Cardiac septum (tissue), 1 donor: Measurements from ENCODE around the gene FAM168A. TPM values are rescaled to one million over a fixed set of nuclear protein-coding genes. Genes with fewer than 3 reads are reported as not detected.
"Not testable (repeated sequence)": the region's sequence is repeated elsewhere in the genome, so short reads cannot be mapped to it uniquely, and the experiment has no call there.

Source experiments
- DNase-seq: peaks from one replicate; pipeline ENCODE4 v3.0.0-alpha.2; 2020; ENCODE audit warnings: low spot score
- intact Hi-C: fragments of 100-400 bp; cut with DNase I; formaldehyde crosslinking; loops from one replicate; pipeline ENCODE4 v1.14.0; 2022
- total RNA-seq: library from RNA; stranded (reverse); fragmentation: NEBNext Ultra II Directional; extraction: Animal tissue kit (Norgen Biotek cat#: 25700); gene quantifications from one replicate; pipeline ENCODE4 v1.2.1, GENCODE V29; 2021
- donor health status: DM: no; HTN: no; CAD: no.

FAM168A gene
- total RNA-seq, 1 donor from 2014 or later, result 29.5 TPM

DNA sequence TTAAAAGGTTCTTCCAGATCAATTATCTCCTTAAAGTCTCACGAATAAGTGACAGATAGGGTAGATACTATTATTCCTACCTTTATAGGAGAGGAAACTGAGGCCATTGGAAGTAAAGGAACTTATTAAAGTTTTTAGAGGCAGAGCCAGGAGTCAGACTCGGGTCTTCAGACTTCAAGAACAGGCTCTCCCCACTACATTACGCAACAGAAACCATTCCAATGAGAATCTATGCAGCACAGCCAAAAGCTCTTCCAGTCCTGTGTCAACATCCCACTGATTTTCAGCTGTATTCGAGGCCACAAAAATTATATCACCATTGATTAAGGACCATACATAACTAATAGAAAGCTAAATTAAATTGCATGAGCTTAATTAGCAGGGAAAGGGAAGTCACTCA lies 144.3 kb downstream of the FAM168A start:
- no peak for DNase-seq
- intact Hi-C loops, result no loop called here

DNA sequence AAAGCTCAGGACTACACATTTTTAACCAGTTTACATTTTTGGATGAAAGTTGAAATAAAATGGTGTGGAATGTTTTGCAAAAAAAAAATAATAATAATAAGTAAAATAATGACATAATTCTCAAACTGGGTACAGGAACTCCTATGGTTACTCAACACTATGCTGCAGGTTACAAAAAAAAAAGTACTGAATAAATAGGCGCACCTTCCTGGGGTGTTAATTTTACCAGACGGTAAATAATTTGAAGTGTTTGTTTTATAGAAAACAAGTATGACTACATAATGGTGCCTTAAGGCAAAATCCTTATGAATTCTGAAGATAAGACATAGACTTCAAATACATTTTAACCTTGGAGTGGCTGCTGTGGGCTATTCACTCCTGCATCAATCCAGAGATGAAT lies 145.2 kb downstream of the FAM168A start:
- intact Hi-C loops, result no loop called here
- no peak for DNase-seq

DNA sequence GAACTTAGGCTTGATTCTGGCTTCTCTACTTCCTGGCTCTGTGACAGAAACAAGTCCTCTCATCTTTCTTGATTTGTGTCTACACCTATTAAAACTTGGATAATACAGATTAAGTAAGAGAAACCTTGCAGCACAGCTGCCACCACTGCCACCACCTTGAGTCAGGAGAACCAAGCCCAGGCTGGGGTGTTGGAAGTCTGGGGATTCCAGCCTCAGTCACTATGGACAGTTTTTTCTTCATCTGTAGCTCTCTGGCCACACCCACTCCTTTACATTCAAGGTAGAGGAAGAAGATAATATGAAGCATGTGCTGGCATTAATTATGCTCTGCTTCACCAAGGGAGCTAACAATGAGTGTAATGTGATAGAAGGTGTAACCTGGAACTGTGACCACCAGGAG lies 146.0 kb downstream of the FAM168A start:
- DNase-seq, result no peak
- intact Hi-C loops, result no loop called here

DNA sequence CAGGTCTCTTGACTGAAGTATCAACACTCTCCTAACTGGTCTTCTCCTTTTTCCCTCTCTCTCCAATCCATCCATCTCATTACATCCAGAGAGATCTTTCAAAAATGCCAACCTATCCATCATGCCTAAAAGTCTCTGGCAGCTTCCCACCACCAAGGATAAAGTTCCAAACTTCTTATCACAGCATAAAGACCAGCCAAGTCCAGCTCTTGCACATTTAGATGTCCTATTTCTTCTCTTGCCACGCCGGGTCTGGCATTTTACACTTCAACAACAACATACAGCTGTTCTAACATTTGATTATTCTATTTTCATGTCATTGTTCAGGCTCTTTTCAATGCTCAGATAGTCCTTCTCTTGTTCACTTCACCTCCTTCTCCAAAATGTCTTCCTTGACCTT lies 151.1 kb downstream of the FAM168A start:
- intact Hi-C loops, result no loop called here
- no peak for DNase-seq

DNA sequence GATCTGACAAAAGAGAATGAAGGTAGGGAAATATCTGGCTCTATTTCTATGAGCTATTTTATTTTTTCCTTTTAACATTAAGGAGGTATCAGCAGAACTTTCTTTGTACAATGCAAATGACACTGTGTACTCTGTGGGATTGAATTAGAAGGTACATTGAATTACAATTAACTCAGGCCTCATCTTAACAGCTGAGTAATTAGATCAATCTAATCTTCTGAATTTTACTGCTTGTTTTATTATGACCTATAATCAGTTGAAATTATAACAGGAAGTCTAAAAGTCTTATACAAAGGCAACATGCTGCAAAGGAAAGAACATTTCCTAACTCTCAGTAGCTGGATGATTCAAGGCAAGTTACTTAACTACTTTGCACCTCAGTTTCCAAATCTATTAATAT lies 151.9 kb downstream of the FAM168A start:
- DNase-seq, result no peak

DNA sequence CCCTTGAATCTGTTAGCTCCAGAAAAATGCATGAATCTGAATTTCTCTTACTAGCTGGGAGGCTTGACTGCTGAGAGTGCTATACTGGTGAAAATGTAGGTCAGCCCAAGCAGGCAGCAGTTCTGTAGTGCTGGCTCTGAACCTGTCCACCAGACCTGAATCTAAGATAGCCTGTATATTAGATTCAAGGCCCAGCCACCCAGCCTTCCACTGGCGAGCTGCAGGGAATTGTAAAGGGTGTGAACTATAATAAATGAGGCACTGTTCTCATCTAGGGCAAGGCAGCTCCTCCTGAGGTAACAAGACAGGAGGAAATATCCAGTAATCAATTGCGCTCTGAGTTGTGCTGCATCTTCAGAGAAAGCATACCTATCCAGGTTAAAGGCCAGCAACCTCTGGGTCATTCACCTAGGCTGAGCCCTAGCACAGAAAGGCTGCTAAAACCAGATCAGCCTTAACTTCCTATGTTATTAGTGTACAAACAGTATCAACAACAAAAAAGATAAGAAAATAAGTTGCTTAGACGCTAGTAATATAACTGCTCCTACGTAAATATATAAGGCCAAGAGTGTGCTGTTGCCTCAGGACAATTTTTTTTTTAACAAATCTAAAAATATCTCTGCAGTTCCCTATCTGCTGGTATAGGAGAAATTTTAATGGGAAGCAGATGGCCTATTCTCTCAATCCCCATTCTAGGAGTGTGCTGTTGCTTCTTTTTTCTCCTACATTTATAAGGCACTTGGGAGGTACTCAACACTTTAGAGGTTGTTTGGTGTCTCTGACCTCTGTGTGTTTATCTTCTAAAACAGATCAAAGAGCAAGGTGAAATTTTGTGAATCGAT lies 158.7 kb downstream of the FAM168A start:
- intact Hi-C loops, result no loop called here
- DNase-seq, result no peak

More for the DNA sequence above, 151.9 kb downstream of the FAM168A start:
- intact Hi-C loops, result no loop called here

DNA sequence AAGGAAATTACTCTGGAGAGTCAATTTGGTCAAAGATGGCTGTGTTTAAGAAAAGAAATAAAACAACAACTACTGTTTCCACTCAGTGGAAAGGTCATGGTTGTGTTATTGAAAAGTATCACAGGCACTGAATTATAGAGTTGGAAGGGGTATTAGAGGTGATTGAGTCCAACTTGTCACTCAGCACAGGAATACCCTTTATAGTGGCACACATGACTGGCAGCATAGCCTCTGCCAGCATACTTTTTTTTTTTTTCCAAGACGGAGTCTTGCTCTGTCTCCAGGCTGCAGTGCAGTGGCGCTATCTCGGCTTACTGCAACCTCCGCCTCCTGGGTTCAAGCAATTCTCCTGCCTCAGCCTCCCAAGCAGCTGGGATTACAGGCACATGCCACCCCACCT lies 161.1 kb downstream of the FAM168A start:
- intact Hi-C loops, DNase-seq: not testable (repeated sequence)

DNA sequence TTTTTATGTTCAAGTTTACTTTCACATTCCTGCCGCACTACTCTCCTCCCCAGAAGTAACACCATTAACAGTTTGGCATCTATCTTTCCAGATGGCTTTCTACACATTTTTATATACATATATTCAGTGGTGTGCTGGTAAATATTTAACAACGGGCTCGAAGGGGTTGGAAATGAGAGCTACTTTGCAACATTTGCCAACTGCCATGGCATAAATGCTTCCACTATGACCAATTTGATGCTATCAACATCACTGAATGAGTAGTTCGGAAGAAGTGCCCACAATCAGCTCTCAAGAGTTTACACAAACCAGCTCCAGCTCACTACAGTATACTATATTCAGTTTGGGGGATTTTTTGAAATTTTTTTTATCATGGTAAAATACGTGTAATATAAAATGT lies 166.5 kb downstream of the FAM168A start:
- DNase-seq, result no peak
- intact Hi-C loops, result no loop called here

DNA sequence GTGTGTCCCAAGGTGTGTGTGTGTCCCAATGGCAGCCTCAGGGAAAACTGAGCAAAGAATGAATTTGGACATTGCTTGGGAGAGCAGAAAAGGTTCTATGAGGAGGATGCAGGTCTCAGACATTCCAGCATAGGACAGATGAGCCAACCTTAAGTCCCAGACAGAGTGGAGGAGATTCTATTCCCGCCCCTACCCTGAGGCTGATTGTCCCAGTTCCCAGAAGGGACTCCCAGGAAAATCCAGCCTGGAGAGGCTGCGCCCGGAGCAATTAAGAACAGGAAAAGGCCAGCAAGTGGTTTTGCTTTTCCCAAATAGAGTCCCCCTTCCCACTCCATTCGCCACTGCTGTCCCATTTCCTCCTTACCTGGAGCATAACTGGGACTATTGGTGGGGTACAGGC lies 167.6 kb downstream of the FAM168A start:
- no peak for DNase-seq
- intact Hi-C loops, result no loop called here

DNA sequence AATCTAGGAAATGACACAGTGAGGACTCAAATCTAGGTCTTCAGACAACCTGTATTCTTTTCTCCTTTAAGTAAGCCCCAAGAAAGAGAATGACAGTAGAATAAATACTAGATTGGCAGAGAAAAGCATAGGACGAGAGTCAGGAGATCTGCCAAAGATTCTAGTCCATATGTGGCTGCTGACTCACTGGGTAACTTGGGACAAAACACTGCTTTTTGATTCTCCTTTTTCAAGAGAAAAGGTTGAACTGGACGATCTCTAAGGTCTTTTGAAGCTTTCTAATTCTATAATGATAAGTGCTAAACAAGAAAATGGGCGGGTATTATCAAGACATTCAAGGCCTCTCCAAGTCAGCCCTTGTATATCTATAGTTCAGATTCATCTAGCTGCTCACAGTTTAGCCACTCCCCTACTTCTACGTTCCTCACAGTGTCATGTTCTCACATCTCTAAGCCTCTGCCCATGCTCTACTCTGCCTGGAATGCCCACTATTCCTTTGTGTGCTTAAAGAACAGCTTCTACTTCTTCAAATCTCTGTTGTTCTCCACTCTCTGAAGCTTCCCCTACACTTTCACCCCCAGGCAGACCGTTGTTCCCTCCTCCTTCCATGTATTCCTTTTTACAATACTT lies 168.7 kb downstream of the FAM168A start:
- intact Hi-C loops, result no loop called here
- DNase-seq, result no peak

DNA sequence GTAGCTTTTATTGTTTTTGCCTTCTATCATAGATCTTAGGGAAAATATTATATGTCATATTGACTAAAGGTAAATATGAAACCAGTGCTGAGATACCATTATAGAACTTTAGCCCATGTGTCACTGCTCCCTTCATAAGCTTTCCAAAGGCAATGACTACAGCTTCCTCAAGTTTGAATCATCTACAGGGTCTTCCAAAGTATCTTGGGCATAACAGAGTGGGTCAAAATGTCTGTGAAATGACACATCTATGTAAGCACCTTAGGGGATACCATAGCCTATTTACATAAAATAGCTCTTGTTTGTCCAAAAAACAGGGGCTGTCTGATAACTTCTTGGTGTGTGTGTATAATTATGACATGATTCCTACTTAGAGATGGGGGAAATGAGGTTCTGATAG lies 169.2 kb downstream of the FAM168A start:
- DNase-seq, result no peak
- intact Hi-C loops, result no loop called here

DNA sequence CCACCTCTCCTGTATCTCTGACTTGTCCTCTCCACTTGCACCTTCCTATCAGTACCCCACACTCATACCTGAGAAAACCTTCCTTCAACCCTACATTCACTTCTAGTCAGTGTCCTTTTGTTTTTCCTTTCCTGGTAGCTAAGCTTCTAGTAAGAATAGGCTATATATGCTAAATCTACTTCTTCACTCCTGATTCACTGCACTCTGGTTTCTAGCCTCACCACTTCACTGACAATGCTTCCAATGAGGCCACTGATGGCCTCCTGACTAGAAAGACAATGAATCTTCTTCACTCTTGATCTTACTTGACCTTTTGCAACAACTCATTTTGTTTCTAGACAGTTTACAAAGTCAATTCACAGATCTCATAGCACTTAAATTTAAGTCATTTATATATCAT lies 169.7 kb downstream of the FAM168A start:
- intact Hi-C loops, result no loop called here
- no peak for DNase-seq

DNA sequence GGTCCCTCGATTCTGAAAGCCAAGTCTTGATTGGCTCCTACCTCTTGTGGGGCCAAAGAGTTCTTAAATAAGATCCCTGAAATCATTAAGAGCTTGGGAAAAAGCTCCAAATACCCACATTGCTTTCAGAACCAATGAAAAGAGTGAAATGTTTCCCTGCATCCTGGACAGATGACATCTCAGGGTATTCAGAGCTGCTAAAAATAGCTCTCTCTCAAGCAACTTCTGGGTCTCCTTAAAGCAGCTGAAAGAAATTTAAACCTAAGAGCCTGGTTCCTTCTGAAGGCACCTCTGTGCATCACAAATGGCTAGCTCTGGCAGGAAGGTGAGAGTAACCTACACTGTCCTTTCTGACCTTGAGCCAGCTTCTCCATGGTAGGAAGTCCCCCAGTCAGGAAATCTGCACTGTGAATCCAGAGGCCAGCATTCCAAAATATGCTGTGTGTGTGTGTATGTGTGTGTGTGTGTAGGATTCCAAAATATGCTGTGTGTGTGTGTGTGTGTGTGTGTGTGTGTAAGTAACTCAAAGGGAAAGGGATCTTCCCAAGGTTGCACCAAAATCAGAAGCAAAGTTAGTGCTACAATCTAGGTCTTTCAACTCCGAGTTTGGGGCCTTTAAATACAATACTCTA lies 171.6 kb downstream of the FAM168A start:
- intact Hi-C loops, result no loop called here
- DNase-seq, result no peak

DNA sequence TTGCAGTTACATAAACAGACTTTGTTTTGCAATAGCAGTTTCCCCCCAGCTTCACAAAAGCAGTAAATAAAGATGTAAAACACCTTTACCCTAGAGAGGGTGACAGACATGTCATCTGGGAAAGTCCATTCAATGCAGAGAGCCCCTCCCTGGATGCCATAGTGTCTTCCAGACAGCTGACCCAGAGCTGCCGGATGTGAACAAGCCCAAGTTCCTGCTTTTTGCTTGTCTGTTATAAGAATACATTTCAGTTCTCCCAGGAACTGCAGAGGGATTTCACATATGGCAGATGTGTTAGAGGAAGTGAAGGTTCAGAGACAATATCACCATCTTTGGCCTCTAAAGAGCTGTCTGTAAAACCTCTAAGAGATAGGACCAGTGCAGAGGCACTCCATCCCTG lies 172.8 kb downstream of the FAM168A start:
- intact Hi-C loops, result no loop called here
- DNase-seq, result no peak

DNA sequence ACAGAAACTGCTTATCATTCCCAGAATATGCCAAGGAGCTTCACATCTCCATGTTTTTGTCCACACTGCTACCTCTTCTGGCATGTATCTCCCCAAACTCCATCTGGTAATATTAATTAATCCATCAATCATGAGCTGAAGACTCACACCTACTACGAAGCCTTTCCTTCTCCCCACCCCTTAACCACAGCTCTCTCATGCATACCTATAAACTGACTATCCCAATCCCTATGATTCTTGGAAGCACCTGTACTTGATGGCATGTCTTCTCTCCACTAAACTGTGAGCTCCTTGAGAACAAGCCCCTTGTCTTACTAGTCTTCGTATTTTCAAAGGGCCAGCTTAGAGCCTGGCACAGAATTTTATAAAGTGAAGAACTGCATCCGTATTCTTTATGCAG lies 174.4 kb downstream of the FAM168A start:
- DNase-seq, result no peak
- intact Hi-C loops, result no loop called here

DNA sequence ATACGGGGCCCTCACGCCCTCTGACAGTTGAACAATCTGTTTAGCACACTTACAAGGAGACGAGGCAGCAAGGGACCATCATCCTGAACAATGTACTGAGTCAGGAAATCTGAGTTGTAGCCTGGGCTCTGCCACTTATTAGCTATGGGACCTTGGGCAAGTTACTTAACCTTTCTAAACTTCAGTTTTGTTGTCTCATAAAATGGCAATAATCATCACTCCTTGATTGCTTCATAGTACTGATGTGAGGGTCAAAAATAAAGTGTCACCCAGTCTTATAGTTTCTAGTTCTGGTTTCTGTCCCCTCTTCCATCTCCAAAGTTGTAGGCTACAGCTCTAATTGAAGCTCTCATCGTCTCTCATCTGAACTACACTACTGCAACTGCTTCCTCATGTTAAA lies 175.0 kb downstream of the FAM168A start:
- intact Hi-C loops, result no loop called here
- no peak for DNase-seq

DNA sequence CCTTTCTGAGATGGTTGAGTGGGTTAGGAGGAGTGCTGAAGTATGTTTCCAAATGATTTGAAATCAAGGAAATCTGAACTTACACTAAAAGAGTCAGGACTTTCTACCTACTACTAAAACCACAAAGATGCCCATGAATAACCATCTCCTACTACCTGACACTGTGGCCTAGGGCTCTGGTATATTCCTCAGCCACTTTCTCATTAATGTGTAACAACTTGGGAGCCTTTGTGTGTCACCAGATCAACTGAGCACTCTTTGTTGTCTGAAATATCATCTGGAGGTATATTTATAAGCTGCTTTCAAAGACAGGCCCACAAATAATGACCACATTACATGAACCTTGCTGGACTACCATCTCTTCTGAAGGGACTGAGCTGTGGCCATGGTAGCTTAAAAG lies 177.8 kb downstream of the FAM168A start:
- intact Hi-C loops, result no loop called here
- DNase-seq, result no peak

DNA sequence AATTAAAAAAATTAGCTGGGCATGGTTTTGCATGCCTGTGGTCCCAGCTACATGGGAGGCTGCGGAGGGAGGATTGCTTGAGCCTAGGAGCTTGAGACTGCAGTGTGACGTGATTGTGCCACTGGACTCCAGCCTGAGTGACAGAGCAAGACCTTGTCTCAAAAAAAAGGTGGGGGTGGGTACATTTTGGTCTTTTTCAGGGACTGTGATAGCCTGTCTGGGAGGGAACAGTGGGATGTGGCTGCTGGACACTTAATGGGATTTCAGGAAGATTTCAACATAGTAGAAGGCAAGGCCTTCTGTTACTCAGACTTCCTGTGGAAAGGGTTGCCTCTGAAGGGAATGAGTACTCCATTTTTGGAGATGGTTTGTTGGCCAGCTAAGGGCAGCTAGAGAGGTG lies 181.1 kb downstream of the FAM168A start:
- intact Hi-C loops, result no loop called here
- no peak for DNase-seq

DNA sequence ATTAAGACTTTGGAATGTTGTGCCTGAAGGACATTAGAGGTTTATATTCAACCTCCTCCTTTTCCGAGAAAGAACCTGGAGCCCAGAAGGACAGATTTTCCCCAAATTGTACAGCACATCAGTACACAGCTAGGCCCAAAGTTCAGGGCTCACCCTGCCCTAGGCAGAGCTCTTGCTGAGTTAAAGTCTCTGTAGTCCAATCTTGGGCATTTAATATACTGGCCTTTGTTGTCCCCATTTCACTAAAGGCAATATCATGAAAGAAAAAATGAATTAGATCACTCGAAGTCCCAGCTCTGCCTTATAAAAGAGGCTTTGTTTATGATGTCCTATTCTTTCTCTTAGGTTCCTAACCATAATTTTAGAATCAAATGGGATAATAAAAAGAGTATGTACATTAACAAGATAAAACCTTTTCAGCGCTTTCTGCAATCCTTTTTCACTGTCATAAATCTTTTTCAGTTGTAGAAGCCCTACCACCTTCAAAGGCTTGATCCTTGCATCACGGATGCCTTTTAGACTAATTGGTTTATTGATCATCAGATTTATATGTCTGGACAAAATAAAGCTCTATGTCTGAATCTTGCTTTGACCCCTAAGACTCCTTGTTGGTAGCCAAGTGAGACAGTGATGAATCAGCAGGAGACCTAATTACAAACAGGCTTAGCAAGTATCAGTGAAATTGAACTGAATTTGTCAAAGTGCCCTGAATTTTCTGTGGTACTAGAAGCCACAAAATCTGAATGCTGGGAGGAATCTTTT lies 181.9 kb downstream of the FAM168A start:
- intact Hi-C loops, result no loop called here
- no peak for DNase-seq

DNA sequence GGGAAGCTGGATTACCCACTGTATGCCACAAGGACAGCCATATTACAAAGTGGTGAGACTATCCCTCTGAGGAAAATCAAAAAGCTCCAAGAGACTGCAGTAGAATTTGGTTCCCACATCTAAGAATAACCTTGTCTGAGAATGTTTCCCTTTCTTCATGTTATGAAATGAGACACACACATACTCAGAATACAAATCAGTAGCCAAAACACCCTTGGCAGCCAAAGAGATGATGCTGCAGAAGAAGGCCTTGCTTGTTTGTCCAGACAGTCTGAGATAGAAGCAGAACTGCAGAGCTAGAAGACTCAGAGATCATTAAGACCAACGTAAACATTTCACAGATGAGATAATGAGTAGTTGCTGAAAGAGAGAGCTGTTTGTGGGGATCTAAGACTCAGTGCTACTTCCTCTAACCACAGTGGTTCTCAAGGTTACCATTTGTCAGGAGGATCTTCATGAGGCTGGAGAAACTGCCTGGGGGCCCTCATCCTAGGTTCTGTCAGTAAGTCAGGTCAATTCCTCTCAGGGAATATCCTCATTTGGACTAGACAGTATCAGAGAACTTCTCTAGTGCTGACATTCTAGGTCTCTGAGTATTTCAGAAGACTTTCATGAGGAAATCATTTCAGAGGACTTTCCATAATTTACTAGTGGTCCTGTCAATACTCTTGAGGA lies 182.8 kb downstream of the FAM168A start:
- DNase-seq, result no peak
- intact Hi-C loops, result no loop called here
